ENCODE measurements around the gene KATNB1. TPM values are rescaled to one million over a fixed set of nuclear protein-coding genes. Genes with fewer than 3 reads are reported as not detected.

Gene KATNB1
- total RNA-seq, 1 experiment from 2014 or later: 37.7 TPM

DNA sequence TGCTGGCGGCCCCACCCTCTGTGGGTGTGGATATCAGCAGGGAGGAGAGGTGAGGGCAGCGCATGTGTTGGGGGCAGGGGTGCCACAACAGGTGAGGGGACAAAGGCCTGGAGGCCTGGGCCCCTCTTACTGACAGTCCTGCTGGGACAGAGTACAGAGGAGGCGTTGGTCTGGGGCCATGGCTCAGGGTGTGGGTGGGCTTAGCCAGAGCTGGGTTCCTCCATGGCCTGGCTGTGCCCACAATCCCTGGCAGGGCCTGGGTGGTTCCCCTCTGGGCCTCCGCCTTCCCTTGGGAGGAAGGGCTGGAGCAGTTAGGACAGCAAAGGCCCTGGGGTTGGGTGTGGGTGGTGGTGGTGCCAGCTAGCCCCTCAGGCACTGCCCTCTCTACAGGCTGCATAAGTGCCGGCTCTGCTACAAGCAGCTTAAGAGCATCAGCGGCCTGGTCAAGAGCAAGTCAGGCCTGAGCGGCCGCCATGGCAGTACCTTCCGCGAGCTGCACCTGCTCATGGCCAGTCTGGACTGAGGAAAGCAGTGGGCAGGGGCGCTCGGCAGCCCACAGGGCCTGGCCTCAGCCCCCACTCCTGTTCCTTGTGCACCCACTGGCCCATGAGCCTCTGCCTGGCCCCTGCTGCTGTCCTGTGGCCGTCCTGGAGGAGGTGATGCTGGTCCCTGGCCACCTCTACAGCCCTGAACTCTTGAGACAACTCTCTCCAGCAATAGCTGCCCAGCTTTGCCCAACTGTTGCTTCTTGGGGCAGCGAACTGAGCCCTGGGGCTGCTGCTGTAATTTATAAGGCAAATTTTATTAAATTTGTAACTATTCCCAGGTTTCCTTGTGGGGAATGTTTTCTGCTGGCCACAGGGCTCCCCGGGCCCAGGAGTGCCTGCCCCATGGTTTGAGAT, 21.1 kb downstream of the KATNB1 start:
- no peaks in the 10 kb centered on the region for H3K36me3 ChIP-seq (ENCODE audit: low read depth, low read length)
- no peaks in the 10 kb centered on the region for H3K9me3 ChIP-seq (ENCODE audit: low read length)
- ATAC-seq (peak; percentile 5; the same call in 1 of the 2 replicates), DNase-seq (no peak)
- H3K27ac ChIP-seq (ENCODE audit: low read length): no peak overlapping the region
- no peaks in the 10 kb centered on the region for H3K9me2 ChIP-seq (replicated peaks; ENCODE audit: low read length)
- BruUV-seq (replicated peaks): no TSS peak
- H3F3A ChIP-seq (ENCODE audit: low read length, unreplicated experiment): no peaks in the 10 kb centered on the region
- no peak overlapping the region for H3K4me2 ChIP-seq (ENCODE audit: low read length)
- H3K27me3 ChIP-seq (ENCODE audit: low read length): no peaks in the 10 kb centered on the region
- intact Hi-C loops (cut with micrococcal nuclease): loop anchor here (1.0 to 2.0 kb wide), 2 partner anchors 107 to 244 kb away; partner anchors contain the start of genes USB1 and ZNF319
- TF ChIP-seq EZH2phosphoT487 (IDR thresholded peaks at IDR 0.05; ENCODE audit: borderline replicate concordance, low read length): no peak
- TF ChIP-seq EZH2 (IDR thresholded peaks at IDR 0.05; ENCODE audit: low read length, unreplicated experiment): no peak
- TF ChIP-seq, protein P1, sequence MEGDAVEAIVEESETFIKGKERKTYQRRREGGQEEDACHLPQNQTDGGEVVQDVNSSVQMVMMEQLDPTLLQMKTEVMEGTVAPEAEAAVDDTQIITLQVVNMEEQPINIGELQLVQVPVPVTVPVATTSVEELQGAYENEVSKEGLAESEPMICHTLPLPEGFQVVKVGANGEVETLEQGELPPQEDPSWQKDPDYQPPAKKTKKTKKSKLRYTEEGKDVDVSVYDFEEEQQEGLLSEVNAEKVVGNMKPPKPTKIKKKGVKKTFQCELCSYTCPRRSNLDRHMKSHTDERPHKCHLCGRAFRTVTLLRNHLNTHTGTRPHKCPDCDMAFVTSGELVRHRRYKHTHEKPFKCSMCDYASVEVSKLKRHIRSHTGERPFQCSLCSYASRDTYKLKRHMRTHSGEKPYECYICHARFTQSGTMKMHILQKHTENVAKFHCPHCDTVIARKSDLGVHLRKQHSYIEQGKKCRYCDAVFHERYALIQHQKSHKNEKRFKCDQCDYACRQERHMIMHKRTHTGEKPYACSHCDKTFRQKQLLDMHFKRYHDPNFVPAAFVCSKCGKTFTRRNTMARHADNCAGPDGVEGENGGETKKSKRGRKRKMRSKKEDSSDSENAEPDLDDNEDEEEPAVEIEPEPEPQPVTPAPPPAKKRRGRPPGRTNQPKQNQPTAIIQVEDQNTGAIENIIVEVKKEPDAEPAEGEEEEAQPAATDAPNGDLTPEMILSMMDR (conservative IDR thresholded peaks at IDR 0.05; ENCODE audit: low read depth, low read length): no peak
- H2AFZ ChIP-seq (ENCODE audit: low read length): no peak overlapping the region
- ChIA-PET POLR2A (ENCODE audit: unreplicated experiment) (no interaction called here), CTCF (interaction anchor here (1.0 kb wide), 1 partner anchor 107 kb away, joined by 4 read pairs; no protein-coding TSS in a partner anchor)
- H4K20me1 ChIP-seq (ENCODE audit: low read length): no peaks in the 10 kb centered on the region
- no peak overlapping the region for H3K4me3 ChIP-seq (ENCODE audit: low read length)
- no peaks in the 10 kb centered on the region for H3K79me2 ChIP-seq (ENCODE audit: low read length)
- no peak overlapping the region for H3K9ac ChIP-seq (ENCODE audit: low read length)
- no peaks in the 10 kb centered on the region for H3K4me1 ChIP-seq (ENCODE audit: insufficient read depth, low read length)

DNA sequence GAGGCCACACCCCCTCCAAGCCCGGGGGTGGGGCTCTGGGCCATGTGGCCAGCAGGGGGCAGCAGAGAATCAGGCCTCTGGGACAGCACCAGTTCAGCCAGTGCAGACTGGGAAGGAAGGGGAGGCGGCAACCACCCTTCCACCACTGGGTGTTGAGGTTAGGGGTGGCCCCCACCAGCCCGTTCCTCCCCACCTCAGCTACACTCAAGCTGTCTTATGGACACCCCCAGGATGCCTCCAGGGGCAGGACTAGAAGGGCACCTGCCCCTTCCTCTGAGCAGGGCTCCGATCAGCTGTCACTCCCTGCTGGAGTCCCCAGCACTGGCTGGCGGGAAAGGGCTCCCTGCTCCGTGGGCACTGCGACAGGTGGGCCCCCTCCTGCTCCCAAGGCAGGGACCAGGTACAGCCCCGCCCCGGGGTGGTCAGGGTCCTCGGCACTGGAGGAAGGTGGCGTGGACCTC, 21.8 kb downstream of the KATNB1 start:
- H3K9ac ChIP-seq (ENCODE audit: low read length): no peak overlapping the region
- no peaks in the 10 kb centered on the region for H3K36me3 ChIP-seq (ENCODE audit: low read depth, low read length)
- DNase-seq (peak; percentile 84), ATAC-seq (peak; percentile 94)
- ChIA-PET CTCF (interaction anchor here (1.0 kb wide), 1 partner anchor 106 kb away, joined by 4 read pairs; no protein-coding TSS in a partner anchor), POLR2A (ENCODE audit: unreplicated experiment) (no interaction called here)
- H3K4me1 ChIP-seq (ENCODE audit: insufficient read depth, low read length): no peaks in the 10 kb centered on the region
- H3K79me2 ChIP-seq (ENCODE audit: low read length): no peaks in the 10 kb centered on the region
- H4K20me1 ChIP-seq (ENCODE audit: low read length): no peaks in the 10 kb centered on the region
- H3F3A ChIP-seq (ENCODE audit: low read length, unreplicated experiment): no peaks in the 10 kb centered on the region
- TF ChIP-seq EZH2phosphoT487 (IDR thresholded peaks at IDR 0.05; ENCODE audit: borderline replicate concordance, low read length): no peak
- no peak for TF ChIP-seq EZH2 (IDR thresholded peaks at IDR 0.05; ENCODE audit: low read length, unreplicated experiment)
- TF ChIP-seq, protein P1 (conservative IDR thresholded peaks at IDR 0.05; ENCODE audit: low read depth, low read length): peak; percentile 83
- H3K27me3 ChIP-seq (ENCODE audit: low read length): no peaks in the 10 kb centered on the region
- H3K9me3 ChIP-seq (ENCODE audit: low read length): no peaks in the 10 kb centered on the region
- H3K27ac ChIP-seq (ENCODE audit: low read length): no peak overlapping the region
- no peak overlapping the region for H3K4me3 ChIP-seq (ENCODE audit: low read length)
- H2AFZ ChIP-seq (ENCODE audit: low read length): no peak overlapping the region
- H3K9me2 ChIP-seq (replicated peaks; ENCODE audit: low read length): no peaks in the 10 kb centered on the region
- intact Hi-C loops (cut with micrococcal nuclease): loop anchor here (1.0 to 2.0 kb wide), 2 partner anchors 106 to 243 kb away; partner anchors contain the start of genes USB1 and ZNF319
- BruUV-seq (replicated peaks): no TSS peak
- H3K4me2 ChIP-seq (ENCODE audit: low read length): no peak overlapping the region
